Germinal center (tissue), 1 donor: Measurements from ENCODE around the gene ARIH1.

Experiments
- DNase-seq: peaks from one replicate; pipeline ENCODE4 v3.0.0; 2012; ENCODE audit warnings: mixed read lengths, low spot score

Gene ARIH1

GRCh38 chr15:72540606-72541237, 66.6 kb downstream of the ARIH1 start:
- DNase-seq = no peak

- no peak for DNase-seq
Observed at GRCh38 chr15:72541674-72542073, 67.5 kb downstream of the ARIH1 start.

- no peak for DNase-seq
Observed at GRCh38 chr15:72545156-72545555, 71.0 kb downstream of the ARIH1 start.

GRCh38 chr15:72554471-72555425, 80.6 kb downstream of the ARIH1 start:
- DNase-seq = no peak

GRCh38 chr15:72559781-72560180, 85.7 kb downstream of the ARIH1 start:
- no peak for DNase-seq

- no peak for DNase-seq
Observed at GRCh38 chr15:72560458-72560857, 86.3 kb downstream of the ARIH1 start.

GRCh38 chr15:72562386-72562785, 88.3 kb downstream of the ARIH1 start:
- no peak for DNase-seq

- DNase-seq = no peak
Observed at GRCh38 chr15:72562878-72563277, 88.7 kb downstream of the ARIH1 start.

- DNase-seq = no peak
Observed at GRCh38 chr15:72564091-72564490, 90.0 kb downstream of the ARIH1 start.

- DNase-seq = no peak
Observed at GRCh38 chr15:72566973-72567372, 92.8 kb downstream of the ARIH1 start.

- DNase-seq = no peak
Observed at GRCh38 chr15:72570059-72570458, 95.9 kb downstream of the ARIH1 start.

- no peak for DNase-seq
Observed at GRCh38 chr15:72579814-72580213, 105.7 kb downstream of the ARIH1 start.

- no peak for DNase-seq
Observed at GRCh38 chr15:72584006-72584405, 109.9 kb downstream of the ARIH1 start.

GRCh38 chr15:72585025-72585424, 110.9 kb downstream of the ARIH1 start:
- no peak for DNase-seq

GRCh38 chr15:72585476-72586058, 111.4 kb downstream of the ARIH1 start:
- DNase-seq = no peak

GRCh38 chr15:72588096-72588495, 114.0 kb downstream of the ARIH1 start:
- DNase-seq = no peak

- no peak for DNase-seq
Observed at GRCh38 chr15:72590427-72590826, 116.3 kb downstream of the ARIH1 start.

GRCh38 chr15:72591361-72591760, 117.2 kb downstream of the ARIH1 start:
- no peak for DNase-seq

GRCh38 chr15:72592097-72592496, 118.0 kb downstream of the ARIH1 start:
- DNase-seq = no peak

- DNase-seq = no peak
Observed at GRCh38 chr15:72592676-72593075, 118.5 kb downstream of the ARIH1 start.

GRCh38 chr15:72593838-72594237, 119.7 kb downstream of the ARIH1 start:
- DNase-seq = no peak

GRCh38 chr15:72599855-72600464, 125.8 kb downstream of the ARIH1 start:
- DNase-seq = peak; percentile 38

GRCh38 chr15:72604794-72605193, 130.7 kb downstream of the ARIH1 start:
- no peak for DNase-seq
